ENCODE measurements around the gene SLC8A3. TPM values are rescaled to one million over a fixed set of nuclear protein-coding genes. Genes with fewer than 3 reads are reported as not detected.

SLC8A3 gene
- total RNA-seq, 1 donor, result not detected

GRCh38 chr14:70033561-70033960, 155.2 kb downstream of the SLC8A3 start:
- no peak for DNase-seq (ENCODE audit: low read depth)
- no peak for TF ChIP-seq CTCF (IDR thresholded peaks at IDR 0.05; ENCODE audit: insufficient read depth, low read depth, low read length)
- H3K4me3 ChIP-seq (ENCODE audit: low read depth, low read length), result no peak overlapping the region

- TF ChIP-seq CTCF (IDR thresholded peaks at IDR 0.05; ENCODE audit: insufficient read depth, low read depth, low read length), result no peak
- no peak overlapping the region for H3K4me3 ChIP-seq (ENCODE audit: low read depth, low read length)
- no peak for DNase-seq (ENCODE audit: low read depth)
Measured at GRCh38 chr14:70033116-70033515, 155.6 kb downstream of the SLC8A3 start.

GRCh38 chr14:70032447-70032846, 156.3 kb downstream of the SLC8A3 start:
- no peak overlapping the region for H3K4me3 ChIP-seq (ENCODE audit: low read depth, low read length)
- no peak for DNase-seq (ENCODE audit: low read depth)
- no peak for TF ChIP-seq CTCF (IDR thresholded peaks at IDR 0.05; ENCODE audit: insufficient read depth, low read depth, low read length)

- DNase-seq (ENCODE audit: low read depth), result no peak
- TF ChIP-seq CTCF (IDR thresholded peaks at IDR 0.05; ENCODE audit: insufficient read depth, low read depth, low read length), result no peak
- H3K4me3 ChIP-seq (ENCODE audit: low read depth, low read length), result no peak overlapping the region
Measured at GRCh38 chr14:70032016-70032415, 156.7 kb downstream of the SLC8A3 start.

GRCh38 chr14:70029296-70030132, 159.2 kb downstream of the SLC8A3 start:
- no peak for TF ChIP-seq CTCF (IDR thresholded peaks at IDR 0.05; ENCODE audit: insufficient read depth, low read depth, low read length)
- no peak overlapping the region for H3K4me3 ChIP-seq (ENCODE audit: low read depth, low read length)
- DNase-seq (ENCODE audit: low read depth), result no peak

GRCh38 chr14:70027785-70028428, 160.8 kb downstream of the SLC8A3 start:
- DNase-seq (ENCODE audit: low read depth), result peak; percentile 33
- TF ChIP-seq CTCF (IDR thresholded peaks at IDR 0.05; ENCODE audit: insufficient read depth, low read depth, low read length), result peak; percentile 84

More at GRCh38 chr14:70027785-70028428, 160.8 kb downstream of the SLC8A3 start:
- H3K4me3 ChIP-seq (ENCODE audit: low read depth, low read length), result no peak overlapping the region

Measured in fibroblast of villous mesenchyme (primary cell).